ENCODE data around the gene SPIRE2.

Gene SPIRE2

DNA sequence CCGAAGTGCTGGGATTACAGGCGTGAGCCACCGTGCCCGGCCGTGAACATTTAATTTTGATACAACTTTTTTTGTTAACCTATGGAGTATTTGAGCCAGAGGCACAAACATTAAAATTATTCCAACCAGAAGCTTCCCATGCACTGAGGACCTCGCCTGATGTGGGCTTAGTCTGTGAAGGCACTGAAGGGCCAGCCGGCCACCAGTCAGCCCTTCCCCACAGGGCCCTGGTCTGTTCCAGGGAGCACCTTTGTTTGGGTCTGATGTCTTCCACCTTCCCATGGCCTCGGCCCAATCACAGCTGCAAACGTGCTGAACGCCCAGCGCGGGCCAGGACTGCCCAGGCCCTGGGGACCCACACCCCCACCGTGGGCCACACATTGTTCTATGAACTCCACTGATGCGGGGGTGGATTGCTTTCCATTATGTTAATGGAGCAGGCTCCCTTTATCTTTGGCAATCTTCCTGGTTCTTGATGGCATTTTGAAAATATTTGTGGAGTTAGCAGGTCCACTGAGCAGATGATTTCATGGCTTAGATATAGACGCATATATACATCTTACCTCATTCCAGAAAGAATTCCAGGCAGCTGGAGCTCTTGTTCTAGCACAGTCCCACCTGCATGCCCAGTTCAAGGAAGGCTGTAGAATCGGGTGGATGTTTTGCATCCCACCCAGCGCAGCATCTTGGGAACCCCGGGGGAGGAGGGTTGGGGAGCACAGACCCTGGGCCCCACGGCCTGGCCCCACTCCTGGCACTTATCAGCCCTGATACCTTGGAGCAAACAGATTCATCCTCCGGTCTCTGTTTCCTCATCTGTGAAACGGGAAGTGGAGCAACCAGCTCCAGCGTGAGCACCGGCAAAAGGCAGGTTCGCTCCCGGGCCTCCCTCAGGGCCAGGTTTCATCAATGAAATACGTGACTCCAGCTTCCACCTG is 14.5 kb downstream of the SPIRE2 start:
- no peak for DNase-seq (ENCODE audit: extremely low spot score)
- ChIA-PET POLR2A (no interaction called here), CTCF (interaction anchor here (1.3 to 3.2 kb wide), 2 partner anchors 18 to 137 kb away, joined by 4 to 31 read pairs; no protein-coding TSS in a partner anchor)
- TF ChIP-seq, protein P1, sequence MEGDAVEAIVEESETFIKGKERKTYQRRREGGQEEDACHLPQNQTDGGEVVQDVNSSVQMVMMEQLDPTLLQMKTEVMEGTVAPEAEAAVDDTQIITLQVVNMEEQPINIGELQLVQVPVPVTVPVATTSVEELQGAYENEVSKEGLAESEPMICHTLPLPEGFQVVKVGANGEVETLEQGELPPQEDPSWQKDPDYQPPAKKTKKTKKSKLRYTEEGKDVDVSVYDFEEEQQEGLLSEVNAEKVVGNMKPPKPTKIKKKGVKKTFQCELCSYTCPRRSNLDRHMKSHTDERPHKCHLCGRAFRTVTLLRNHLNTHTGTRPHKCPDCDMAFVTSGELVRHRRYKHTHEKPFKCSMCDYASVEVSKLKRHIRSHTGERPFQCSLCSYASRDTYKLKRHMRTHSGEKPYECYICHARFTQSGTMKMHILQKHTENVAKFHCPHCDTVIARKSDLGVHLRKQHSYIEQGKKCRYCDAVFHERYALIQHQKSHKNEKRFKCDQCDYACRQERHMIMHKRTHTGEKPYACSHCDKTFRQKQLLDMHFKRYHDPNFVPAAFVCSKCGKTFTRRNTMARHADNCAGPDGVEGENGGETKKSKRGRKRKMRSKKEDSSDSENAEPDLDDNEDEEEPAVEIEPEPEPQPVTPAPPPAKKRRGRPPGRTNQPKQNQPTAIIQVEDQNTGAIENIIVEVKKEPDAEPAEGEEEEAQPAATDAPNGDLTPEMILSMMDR (IDR thresholded peaks at IDR 0.05; ENCODE audit: control extremely low read depth, extremely low read depth, low read depth, missing control alignments): no peak

- TF ChIP-seq, protein P1 (IDR thresholded peaks at IDR 0.05; ENCODE audit: control extremely low read depth, extremely low read depth, low read depth, missing control alignments): no peak
- ChIA-PET CTCF (interaction anchor here (0.6 to 3.2 kb wide), 4 partner anchors 10 to 235 kb away, joined by 3 to 31 read pairs (median 9); no protein-coding TSS in a partner anchor), POLR2A (no interaction called here)
Observed at GRCh38 chr16:89843409-89844350, 15.4 kb downstream of the SPIRE2 start.

GRCh38 chr16:89844739-89845339 is 16.6 kb downstream of the SPIRE2 start:
- DNase-seq (ENCODE audit: extremely low spot score): no peak
- POLR2A ChIA-PET: no interaction called here
- TF ChIP-seq, protein P1 (IDR thresholded peaks at IDR 0.05; ENCODE audit: control extremely low read depth, extremely low read depth, low read depth, missing control alignments): no peak
- CTCF ChIA-PET: interaction anchor here (2.0 to 2.8 kb wide), 2 partner anchors 9 to 16 kb away, joined by 5 to 13 read pairs; no protein-coding TSS in a partner anchor

More at GRCh38 chr16:89843409-89844350, 15.4 kb downstream of the SPIRE2 start:
- DNase-seq (ENCODE audit: extremely low spot score): no peak

DNA sequence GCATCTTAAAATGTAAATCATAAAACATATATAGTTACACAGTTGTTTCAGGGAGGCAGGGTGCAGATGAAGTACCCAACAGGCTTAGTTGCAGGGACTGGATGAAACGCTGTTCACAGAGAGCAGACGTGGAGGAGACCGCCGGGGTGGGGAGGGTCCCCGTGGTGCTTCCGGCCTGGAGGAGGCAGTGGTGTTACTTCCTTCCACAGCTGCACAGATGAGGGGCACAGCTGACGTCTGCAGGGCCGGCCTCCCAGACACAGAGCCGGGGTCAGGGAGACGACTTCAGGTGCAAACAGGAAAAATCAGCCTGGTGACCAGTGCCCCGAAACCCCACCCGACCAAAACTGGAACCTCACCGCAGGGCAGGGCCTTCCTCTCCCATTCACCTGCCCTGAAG is 17.1 kb downstream of the SPIRE2 start:
- CTCF ChIA-PET: interaction anchor here (2.0 to 2.8 kb wide), 2 partner anchors 8 to 15 kb away, joined by 5 to 13 read pairs; no protein-coding TSS in a partner anchor
- TF ChIP-seq, protein P1 (IDR thresholded peaks at IDR 0.05; ENCODE audit: control extremely low read depth, extremely low read depth, low read depth, missing control alignments): no peak
- no peak for DNase-seq (ENCODE audit: extremely low spot score)
- POLR2A ChIA-PET: no interaction called here

DNA sequence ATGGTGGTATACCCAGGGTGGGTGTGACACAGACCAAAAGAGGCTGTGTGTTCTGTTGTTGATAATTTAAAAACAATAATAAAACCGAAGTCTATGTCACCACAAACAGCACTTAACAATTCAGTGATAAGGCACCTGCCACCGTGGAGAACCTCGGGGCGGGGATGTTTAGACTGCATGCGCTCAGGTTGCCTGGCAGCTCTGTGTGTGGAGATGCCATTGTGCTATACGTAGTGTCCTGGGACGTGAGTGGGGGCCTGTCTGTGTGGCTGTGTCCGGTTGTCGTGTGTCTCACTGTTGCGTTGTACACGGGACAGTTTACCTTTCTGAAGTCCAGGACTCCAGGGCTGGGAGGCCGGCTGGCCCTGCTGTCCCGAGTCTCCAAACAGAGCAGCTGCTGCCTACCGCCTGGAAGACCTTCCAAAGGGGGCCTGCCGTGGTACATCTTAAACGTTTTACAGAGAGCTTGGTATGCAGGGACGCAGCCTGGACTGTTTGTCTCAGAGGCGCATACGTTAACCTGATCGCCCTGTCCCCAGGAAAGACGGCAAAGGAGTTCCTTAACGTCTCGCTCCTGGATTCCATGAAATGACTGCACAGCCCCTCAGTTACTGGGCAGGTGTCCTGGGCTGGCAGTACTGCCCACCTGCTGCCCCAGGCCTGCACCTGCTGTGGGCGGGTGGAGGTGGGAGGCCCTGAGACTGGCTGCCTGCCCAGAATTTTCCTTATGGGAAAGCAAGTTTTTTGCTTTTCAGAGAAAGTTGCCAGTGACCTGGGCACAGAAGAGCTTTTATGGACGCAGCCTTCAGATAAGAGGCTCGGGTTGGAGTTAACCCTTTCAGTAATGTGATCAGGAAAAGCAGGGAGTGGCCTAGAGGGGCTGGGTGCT is 19.0 kb downstream of the SPIRE2 start:
- TF ChIP-seq, protein P1 (IDR thresholded peaks at IDR 0.05; ENCODE audit: control extremely low read depth, extremely low read depth, low read depth, missing control alignments): no peak
- ChIA-PET CTCF (interaction anchor here (0.7 kb wide), 1 partner anchor 13 kb away, joined by 3 read pairs; no protein-coding TSS in a partner anchor), POLR2A (no interaction called here)
- DNase-seq (ENCODE audit: extremely low spot score): no peak

All from GM10248 (cell line).